GM19452 (cell line): ENCODE results near the gene BMS1.
"Not testable (repeated sequence)": the region's sequence is repeated elsewhere in the genome, so short reads cannot be mapped to it uniquely, and the experiment has no call there.

ENCODE experiments used
- ATAC-seq: cut with Tn5 transposase; IDR thresholded peaks from one replicate; pipeline ENCODE4 v1.9.1; 2021; ENCODE audit not compliant: unreplicated experiment

Gene BMS1

DNA sequence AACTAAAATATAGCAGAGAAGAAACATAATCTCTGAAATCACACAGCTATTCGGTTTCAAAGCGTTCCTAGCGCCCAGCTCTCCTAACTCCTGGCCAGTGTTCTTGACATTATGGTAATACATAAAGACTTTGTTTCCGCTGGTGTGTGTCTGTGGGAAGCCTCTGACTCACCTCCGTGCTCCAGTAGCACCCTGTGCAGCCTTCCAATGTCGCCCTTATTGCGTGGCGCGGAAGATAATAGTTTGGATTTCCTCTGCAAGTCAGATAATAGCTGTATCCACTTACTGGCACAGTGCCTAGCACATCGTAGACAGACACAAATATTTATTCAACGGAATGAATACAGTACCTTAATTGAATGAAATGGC is 570 bp downstream of the BMS1 start:
- ATAC-seq: no peak

DNA sequence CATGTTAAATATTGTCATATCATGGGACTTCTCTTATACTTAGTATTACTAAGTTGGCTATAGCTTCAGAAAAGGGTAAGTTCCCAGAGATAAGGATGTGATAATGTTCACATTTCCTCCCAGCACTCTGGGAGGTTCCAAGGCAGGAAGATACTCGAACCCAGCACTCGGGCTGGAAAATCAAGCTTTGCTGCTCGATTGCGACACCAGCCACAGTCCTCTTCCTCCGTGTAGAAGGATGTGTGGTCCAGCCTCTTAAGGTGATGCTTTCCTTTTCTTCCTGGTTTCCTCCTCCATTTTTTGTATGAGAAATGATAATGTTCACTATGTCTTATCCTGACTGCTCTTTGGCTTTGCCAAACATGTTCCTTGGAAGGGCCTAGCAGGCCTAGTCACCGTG is 3.2 kb downstream of the BMS1 start:
- no peak for ATAC-seq

DNA sequence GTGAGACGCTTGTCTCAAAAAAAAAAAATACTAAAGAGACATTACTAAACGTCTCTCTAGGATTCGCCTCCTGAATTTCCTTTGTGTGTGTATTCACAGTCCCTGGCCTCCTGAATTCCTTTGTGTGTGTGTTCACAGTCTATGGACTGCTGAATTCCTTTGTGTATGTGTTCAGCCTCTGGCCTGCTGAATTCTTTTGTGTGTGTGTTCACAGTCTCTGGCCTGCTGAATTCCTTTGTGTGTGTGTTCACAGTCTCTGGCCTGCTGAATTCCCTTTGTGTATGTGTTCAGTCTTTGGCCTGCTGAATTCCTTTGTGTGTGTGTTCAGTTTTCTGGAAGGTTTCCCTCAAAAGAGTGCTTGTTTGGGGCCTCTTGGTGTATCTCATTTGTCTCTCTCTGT is 8.2 kb downstream of the BMS1 start:
- ATAC-seq: no peak

DNA sequence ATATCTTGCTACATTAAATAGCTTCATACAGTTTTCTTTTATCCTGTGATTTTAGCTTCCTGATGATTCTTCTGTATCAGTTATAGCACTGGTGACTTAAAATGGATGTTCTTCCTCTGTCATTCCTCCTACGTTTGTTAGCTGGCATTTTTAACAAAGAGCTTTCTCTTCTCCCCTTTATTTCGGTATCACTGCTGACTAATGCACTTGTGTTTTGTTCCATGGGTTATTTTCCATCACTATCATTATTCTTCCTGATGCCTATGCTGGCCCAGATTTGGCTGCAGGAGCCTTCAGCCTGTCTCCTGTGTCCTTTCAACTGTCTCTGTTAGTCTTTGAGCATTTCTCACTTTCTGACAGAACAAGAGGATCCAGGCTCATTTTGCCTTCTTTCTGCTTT is 13.1 kb downstream of the BMS1 start:
- ATAC-seq: no peak

DNA sequence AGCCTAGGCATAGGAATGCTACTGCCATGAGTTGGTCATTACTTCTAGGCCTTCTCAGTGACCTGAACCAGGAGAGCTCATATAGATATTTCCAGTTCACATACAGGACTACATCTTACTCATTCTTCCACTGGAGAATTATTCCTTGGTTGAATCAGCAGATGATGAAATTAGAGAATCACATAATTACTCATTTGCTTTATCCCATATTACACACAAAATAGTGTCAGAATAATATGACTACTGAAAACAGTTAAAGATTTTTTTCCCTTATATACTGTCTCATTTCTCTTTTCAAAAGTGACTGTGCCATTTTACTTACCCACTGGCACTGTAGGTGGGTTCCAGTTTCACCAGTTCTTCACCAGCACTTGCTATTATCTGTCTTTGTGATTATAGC is 18.5 kb downstream of the BMS1 start:
- ATAC-seq: no peak

DNA sequence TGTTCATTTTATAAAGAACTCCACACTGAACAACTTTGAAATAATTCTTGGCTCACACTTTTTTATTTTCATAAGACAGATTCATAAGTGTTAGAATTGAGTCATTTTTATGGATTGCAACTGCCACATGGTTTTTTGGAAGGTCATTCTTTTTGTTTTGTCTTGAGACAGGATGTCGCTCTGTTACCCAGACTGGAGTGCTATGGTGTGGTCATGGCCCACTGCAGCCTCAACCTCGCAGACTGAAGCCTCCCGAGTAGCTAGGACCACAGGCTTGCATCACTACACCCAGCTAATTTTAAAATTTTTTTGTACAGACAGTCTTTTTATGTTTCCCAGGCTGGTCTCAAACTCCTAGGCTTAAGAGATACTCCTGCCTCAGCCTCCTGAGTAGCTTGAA is 20.3 kb downstream of the BMS1 start:
- ATAC-seq: no peak

DNA sequence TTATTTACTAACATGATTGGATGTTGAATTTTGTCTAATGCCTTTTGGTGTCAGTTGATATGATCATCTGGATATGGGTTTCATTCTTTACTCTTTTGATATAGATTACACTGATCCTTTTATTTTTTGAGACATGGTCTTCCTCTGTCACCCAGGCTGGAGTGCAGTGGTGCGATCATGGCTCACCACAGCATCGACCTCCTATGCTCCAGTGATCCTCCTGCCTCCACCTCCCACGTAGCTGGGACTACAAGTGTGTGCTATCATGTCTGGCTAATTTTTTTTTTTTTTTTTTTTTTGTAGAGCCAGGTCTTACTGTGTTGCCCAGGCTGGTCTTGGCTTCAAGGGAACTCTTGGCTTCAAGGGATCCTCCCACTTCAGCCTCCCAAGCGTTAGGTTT is 27.1 kb downstream of the BMS1 start:
- peak; percentile 58 for ATAC-seq

DNA sequence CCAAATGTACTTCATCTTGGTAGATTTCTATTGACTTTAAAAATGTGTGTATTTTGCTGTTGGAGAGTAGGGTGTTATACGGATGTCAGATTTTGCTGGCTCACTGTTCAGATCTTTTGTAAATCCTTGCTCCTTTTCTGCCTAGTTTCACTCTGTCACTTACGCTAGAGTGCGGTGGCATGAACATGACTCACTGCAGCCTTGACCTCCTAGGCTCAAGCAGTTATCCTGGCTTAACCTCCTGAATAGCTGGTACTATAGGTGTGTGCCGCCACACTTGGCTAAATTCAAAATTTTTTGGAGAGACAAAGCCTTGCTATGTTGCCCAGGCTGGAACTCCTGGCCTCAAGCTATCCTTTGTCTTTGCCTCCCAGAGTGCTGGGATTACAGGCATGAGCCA is 29.4 kb downstream of the BMS1 start:
- no peak for ATAC-seq

DNA sequence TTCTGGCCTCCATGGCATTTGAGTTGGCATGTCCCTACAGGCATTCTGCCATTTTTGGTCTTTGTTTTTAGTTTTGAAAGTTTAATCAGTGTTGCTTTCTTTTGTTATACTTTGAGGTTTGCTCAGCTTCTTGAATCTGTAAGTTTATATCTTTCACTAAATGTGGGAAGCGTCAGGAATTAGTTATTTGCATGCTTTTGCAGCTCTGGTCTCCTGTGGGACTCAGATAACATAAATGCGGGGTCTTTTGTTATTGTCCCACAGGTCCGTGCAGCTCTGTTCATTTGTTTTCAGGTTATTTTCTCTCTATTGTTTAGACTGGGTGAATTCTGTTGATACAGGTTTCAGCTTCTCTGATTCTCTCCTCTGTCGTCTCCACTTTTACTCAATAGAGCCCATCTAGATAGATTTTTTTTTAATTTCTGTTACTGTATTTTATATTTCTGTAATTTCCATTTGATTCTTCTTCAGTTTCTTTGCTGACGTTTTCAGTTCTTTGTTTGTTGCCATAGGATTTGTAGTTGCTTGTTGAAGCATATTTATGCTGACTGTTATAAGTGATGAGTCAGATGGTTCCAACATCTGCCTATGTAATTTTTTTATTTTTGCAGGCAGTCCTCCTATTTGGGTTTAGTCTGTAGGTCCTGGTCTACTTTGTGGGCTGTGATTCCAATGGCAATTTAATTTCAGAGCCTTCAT is 31.5 kb downstream of the BMS1 start:
- not testable (repeated sequence) for ATAC-seq

DNA sequence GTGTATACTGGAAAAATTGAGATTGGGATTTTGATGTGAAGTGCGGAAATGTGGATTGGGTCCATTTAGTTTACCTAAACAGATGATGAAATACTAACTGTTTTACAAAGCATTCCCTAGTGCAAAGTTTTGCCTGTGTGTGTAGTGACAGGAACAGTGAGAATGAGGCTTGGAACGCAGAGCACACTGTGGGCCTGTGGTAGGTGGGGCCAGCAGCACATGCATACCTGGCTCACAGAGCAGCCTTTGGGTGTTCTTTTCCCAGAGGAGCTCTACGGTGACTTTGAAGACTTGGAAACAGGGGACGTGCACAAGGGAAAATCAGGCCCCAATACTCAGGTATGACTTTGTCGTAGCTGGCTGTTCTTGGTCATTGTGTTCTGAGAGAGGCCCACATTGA is 33.7 kb downstream of the BMS1 start:
- not testable (repeated sequence) for ATAC-seq

DNA sequence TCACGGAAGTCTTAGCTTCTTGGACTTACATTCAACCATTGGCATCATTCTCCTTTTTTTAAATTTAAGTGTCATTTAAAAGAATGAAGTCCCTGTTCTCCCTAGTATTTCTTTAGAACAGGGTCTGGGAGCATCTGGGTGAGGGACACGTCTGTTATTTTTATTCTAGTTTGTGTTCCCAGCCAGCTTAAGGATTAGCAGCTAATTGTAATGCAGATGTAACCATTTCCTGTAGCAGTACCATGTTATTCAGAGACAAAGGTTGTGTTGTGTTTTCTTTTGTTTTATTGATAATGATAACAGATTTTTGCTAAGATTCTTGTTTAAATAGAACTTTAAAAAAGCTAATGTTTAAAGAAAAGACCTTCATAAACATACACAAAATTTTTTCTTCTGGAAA is 34.3 kb downstream of the BMS1 start:
- ATAC-seq: no peak

DNA sequence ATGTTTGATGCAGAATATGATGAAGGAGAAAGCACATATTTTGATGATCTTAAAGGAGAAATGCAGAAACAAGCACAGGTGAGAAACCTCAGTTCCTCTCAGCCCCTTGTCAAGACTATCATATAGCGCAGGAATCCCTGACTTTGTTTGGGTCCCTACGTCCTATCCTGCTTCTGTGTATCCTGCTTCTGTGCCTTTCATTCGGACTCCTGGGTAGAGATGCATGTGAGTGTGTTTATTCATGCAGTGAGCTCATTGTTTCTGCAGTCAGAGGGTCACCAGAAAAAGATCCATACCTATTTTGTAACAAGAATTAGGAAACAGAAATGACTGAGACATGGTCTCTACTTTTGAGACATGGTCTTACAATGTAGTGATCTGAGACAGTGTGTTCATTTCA is 34.8 kb downstream of the BMS1 start:
- not testable (repeated sequence) for ATAC-seq

DNA sequence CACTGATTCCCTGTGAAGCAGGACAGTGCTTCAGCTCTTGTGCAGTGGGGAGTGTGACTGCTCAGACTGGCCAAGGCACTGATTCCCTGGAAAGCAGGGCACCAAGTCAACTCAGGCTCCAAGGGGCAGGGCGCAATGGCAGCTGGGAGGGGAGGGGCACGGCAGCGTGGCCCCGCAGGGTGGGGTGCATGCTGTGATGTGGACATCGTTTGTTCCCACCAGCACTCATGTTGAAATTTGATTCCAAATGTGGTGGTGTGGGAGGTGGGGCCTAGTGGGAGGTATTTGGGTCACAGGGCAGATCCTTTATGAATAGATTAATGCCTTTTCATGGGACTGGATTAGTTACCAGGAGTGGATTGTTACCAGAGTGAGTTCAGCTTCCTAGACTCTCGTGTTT is 44.2 kb downstream of the BMS1 start:
- not testable (repeated sequence) for ATAC-seq

DNA sequence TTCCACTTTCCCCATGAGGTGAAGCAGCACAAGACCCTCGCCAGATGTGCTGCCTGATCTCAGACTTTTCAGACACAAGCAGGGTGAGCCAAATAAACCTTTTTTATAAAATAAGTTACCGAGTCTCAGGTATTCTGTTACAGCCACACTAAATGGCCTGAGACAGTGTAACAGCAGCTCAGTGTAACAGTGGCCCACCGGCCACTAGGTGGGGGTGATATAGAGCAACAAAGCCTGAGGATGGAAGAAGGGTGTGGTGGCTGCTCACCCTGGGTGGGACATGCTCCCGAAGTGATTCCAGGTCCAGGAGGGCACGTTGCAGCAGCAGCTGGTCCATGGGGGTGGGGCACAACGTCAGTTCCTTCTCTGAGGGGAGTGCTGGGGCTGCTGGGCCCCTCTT is 44.6 kb downstream of the BMS1 start:
- ATAC-seq: no peak

DNA sequence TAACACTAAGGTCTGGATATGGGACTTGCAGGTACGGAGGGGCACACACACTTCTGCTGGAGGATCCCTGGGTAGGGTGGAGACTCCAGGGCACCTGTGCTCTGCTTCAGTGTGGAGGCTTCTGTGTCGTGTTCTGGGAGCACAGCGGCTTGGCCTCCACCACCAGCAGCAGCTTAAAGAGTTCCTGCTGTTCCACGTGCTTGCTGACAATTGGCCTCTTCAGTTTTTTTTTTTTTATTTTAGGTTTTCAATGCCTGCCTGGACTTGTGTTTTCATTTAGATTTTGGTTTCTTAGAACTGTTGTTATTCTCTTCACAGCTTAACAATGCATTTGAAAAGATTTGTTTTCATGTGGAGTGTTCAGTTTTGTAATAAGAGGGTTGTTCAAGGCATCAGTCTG is 45.8 kb downstream of the BMS1 start:
- not testable (repeated sequence) for ATAC-seq

DNA sequence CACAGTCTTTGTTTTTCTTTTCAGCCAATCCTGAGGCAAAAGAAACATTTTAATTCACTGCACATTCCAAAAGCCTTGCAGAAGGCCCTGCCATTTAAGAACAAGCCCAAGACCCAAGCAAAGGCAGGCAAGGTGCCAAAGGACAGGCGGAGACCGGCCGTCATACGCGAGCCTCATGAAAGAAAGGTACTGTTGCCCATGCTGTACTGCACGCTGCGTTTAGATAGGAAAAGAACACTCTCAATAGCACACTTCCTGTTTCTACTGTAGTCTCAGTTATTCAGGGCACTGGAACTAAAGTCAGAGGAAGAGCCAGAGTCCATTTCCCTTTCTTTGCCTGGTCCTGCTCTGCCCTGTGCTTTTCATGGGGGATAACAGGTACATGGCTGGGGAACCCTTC is 47.6 kb downstream of the BMS1 start:
- no peak for ATAC-seq

DNA sequence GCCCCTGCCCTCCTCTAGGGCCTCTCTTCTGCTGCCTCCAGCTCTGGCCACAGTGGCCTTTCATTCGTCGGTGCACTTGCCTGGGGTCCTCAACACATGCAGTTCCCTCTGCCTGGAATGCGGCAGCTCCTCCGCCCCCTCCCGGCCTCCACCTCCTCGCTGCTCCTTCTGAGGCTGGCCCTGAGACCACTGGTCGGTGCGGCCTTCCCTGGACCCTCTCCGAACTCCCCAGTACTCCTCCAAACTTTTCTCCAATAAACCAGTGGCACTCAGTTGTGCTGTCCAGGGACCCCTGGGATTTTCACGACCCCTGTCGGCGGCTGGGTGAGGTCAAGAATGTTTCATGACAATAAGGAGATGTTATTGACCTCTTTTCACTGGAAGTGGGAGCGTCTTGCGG is 53.5 kb downstream of the BMS1 start:
- ATAC-seq: no peak

DNA sequence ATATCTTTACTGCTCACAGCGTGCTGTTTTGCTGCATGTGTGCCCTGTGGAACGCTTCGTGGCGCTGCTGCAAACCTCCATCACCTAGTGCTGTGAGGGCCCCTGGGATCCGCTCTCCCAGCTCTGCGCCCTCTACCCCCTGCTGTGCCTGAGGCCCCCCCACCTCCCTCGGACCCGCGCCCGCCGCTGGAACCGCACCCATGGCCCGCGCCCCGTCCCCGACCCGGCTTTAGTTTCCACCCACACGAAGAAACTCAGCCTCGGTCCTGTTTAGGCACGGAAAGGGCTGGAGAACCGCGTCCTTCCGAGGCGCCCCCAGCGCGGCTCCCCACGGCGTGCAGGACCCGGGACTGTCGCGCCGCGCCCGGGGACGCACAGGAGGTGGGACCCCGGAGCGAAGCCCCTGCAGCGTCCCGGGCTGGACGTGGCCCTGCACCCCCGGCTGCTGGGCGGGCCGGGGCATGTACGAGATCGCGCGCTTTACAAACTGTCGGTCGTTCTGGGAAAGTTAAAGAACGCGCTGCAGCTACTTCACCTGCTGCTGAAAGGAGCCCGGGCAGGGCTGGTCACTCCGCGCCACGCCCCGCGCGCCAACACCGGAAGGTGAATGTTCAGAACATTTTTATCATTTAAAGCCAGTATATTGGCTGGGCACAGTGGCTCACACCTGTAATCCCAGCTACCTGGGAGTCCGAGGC is 54.3 kb downstream of the BMS1 start:
- no peak for ATAC-seq

DNA sequence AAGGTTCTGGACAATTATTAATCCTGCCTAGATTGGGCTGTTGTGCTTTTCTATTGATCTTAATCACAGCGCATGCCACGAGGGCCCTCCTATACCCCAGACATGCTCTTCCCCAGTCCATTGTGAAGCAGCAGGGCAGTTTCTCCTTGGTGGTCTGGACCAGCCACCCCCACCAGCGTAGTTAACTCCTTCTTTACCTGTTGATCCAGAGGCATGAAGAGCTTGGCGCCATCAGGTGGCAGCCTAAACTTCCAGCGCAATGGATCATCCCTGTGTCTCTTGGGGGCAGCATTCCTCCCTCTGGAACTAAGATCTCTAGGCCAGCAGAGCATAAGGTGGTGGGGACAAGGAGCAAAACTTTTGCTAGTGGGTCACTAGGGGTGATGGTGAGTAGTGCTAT is 62.2 kb downstream of the BMS1 start:
- ATAC-seq: not testable (repeated sequence)

DNA sequence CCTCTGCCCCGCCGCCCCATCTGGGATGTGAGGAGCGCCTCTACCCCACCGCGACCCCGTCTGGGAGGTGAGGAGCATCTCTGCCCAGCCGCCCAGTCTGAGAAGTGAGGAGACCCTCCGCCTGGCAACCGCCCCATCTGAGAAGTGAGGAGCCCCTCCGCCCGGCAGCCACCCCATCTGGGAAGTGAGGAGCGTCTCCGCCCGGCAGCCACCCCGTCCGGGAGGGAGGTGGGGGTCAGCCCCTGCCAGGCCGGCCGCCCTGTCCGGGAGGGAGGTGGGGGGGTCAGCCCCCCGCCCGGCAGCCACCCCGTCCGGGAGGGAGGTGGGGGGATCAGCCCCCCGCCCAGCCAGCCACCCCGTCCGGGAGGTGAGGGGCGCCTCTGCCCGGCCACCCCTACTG is 64.7 kb downstream of the BMS1 start:
- ATAC-seq: not testable (repeated sequence)

DNA sequence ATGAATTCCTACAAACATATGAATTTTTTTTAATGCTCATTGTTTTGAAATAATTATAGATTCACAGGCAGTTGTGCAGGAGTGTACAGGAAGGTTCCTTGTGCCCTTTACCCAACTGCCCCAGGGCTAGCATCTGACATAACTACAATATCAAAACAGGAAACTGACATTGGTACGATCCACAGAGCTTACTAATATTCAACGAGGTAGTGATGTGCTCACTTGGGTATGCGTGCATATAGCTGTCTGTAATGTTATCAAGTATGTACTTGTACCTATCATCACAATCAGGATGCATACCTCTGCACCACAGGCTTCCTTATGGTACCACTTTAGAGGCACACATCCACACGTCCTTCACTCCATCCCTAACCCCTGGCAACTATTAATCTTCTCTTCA is 68.3 kb downstream of the BMS1 start:
- no peak for ATAC-seq

DNA sequence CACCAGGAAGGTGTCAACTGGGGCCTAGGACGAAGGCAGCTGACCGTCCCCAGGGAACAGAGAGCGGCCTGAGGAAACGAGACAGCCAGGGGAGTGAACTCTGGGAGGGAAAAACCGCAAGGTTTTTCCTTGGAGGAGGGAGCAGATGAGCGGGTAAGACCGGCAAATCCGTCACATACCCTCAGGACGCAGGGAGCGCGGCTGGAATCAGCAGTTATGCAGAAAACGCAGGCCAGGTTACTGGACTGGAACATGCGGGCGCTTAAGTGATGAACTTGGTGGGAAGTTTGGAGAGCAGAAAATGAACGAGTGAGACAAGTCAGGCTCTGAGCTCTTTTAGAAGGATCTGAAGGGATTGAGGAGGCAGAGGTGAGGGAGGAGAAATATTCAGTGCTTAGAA is 76.7 kb downstream of the BMS1 start:
- ATAC-seq: no peak

DNA sequence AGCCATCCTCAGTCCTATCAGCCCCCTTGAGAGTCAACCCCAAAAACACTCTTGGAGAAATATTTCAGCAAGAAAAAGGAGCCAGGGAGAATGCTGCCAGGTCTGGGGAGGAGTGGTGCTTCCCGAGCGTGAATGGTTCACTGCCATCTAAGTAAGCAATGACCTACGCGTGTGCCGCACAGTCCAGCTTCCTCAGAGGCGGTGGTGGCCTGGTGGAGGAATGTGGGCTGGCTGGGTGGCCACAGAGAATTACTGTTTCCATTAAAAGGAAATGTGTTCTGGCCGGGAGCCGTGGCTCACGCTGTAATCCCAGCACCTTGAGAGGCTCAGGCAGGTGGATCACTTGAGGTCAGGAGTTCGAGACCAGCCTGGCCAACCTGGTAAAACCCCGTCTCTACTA is 77.4 kb downstream of the BMS1 start:
- not testable (repeated sequence) for ATAC-seq
